Spleen (tissue), 11 donors: ENCODE results near the gene FTO. TPM values are rescaled to one million over a fixed set of nuclear protein-coding genes. Genes with fewer than 3 reads are reported as not detected.

Experiments used
- DNase-seq: peaks from one replicate; pipeline ENCODE4 v3.0.0-alpha.2; 2020
- H3K27ac ChIP-seq, 8 donors: fragments of 200-600 bp; sonication (generic) in 7 of 8; 1 replicate in 4 of 8; 2 replicates in 4 of 8; pipeline versions ENCODE4 v1.5.0 to v1.8.0; 2016 to 2021; ENCODE audit warnings: inconsistent platforms in 4 of 8, mild to moderate bottlenecking in 4 of 8, moderate library complexity in 1 of 8
- H3K27me3 ChIP-seq, 7 donors: fragments of 200-600 bp; sonication (generic) in 6 of 7; replicated peaks in 1 of 7; 1 replicate in 4 of 7; 2 replicates in 3 of 7; pipeline versions ENCODE4 v1.5.0 to v1.8.0; 2016 to 2021; ENCODE audit warnings: inconsistent platforms in 3 of 7, mild to moderate bottlenecking in 1 of 7
- H3K36me3 ChIP-seq, 6 donors: fragments of 200-600 bp; sonication (generic) in 5 of 6; 1 replicate in 4 of 6; 2 replicates in 2 of 6; pipeline versions ENCODE4 v1.5.0 to v1.8.0; 2016 to 2021; ENCODE audit warnings: inconsistent platforms in 2 of 6
- H3K4me1 ChIP-seq, 6 donors: fragments of 200-600 bp; sonication (generic) in 5 of 6; 1 replicate in 3 of 6; 2 replicates in 3 of 6; pipeline versions ENCODE4 v1.5.0 to v1.8.0; 2016 to 2021; ENCODE audit warnings: inconsistent platforms in 3 of 6
- H3K4me3 ChIP-seq, 8 donors: fragments of 200-600 bp; sonication (generic) in 7 of 8; 1 replicate in 4 of 8; 2 replicates in 4 of 8; pipeline versions ENCODE4 v1.5.0 to v1.8.0; 2016 to 2021; ENCODE audit warnings: inconsistent platforms in 4 of 8, mild to moderate bottlenecking in 4 of 8, moderate library complexity in 2 of 8
- H3K9me3 ChIP-seq, 8 donors: fragments of 200-600 bp; sonication (generic) in 7 of 8; 1 replicate in 4 of 8; 2 replicates in 4 of 8; pipeline versions ENCODE4 v1.5.0 to v1.8.0; 2016 to 2021; ENCODE audit warnings: inconsistent platforms in 4 of 8
- POLR2A ChIP-seq, 3 donors: fragments of 450-650 bp; IDR thresholded peaks; one replicate each; pipeline ENCODE4 v1.5.1; 2017; ENCODE audit warnings: antibody characterized with exemption in 3 of 3, mild to moderate bottlenecking in 1 of 3
- POLR2AphosphoS5 ChIP-seq, 3 donors: sonication (generic); formaldehyde crosslinking; IDR thresholded peaks; one replicate each; pipeline ENCODE4 v1.5.1; 2017; ENCODE audit warnings: antibody characterized with exemption in 3 of 3
- WGBS, 5 donors: extraction: QIAGEN DNeasy Blood & Tissue Kit in 3 of 5; methylation state at CpG; one replicate each; pipeline versions ENCODE4 v1.1.5 to v1.1.7; 2013 to 2018; 5-methylcytosine and 5-hydroxymethylcytosine counted together
- intact Hi-C: fragments of 100-400 bp; cut with DNase I; formaldehyde crosslinking; loops from one replicate; pipeline ENCODE4 v1.15.0; 2023; ENCODE audit warnings: low total_unique reads
- polyA plus RNA-seq, 3 donors: library from polyadenylated mRNA; stranded (reverse); fragments of 200-250 nt; gene quantifications; one replicate each; pipeline ENCODE4 v1.2.1, GENCODE V29; 2013
- total RNA-seq, 7 donors: library from RNA; depleted of rRNA in 3 of 7; stranded (reverse); fragments of >200 nt in 3 of 7; fragmentation: NEBNext Ultra II Directional in 4 of 7; extraction: Animal tissue kit (Norgen Biotek cat#: 25700) in 4 of 7; gene quantifications; one replicate each; pipeline versions ENCODE4 v1.1.0 to v1.2.1, GENCODE V29; 2016 to 2021
- TF ChIP-seq, protein P1 (sequence below), 11 experiments: fragments of 200-600 bp in 7 of 11; fragments of 450-650 bp in 4 of 11; sonication (generic) in 4 of 11; IDR thresholded peaks in 8 of 11; conservative IDR thresholded peaks in 3 of 11; 1 replicate in 7 of 11; 2 replicates in 4 of 11; pipeline versions ENCODE4 v1.4.0 to v1.8.0; 2016 to 2021; ENCODE audit warnings: antibody characterized with exemption in 11 of 11, inconsistent platforms in 4 of 11, mild to moderate bottlenecking in 1 of 11
- donor health status: healthy with polysubstance abuse.
- donor health status: DM: no; HTN: no; CAD: no; lungs with moderate emphysema.
- donor health status: DM: no; HTN: no; CAD: no.
- donor health status: Bipolar disorder and iron deficiency.
- donor health status: healthy.
- donor health status: DM: no; HTN: no; CAD: no.
- donor health status: DM: yes; HTN: yes; CAD: no.

Gene FTO
- total and polyA plus RNA-seq, 10 donors: 6.8 to 89.8 (median 68.4) TPM

DNA sequence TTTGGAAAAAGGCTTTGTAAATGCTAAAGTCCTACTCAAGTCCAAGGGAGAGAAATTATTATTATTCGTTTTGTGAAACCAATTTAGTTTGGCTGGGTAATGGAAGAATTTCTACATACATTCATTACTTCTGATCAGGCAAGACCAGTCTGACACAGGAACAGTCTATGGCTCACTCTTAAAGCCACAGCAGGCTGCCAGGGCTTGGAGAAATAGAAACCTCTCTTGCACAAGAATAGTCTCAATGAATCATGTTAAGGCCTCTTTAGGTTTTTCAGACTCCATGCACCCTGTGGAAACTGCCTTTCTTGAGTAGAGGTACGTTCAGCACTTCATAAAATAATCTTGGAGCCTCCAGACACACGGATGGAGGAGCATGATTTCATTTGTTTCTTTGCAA lies 414.9 kb downstream of the FTO start:
- TF ChIP-seq POLR2AphosphoS5 (IDR thresholded peaks at IDR 0.05): no peak
- TF ChIP-seq, protein P1, sequence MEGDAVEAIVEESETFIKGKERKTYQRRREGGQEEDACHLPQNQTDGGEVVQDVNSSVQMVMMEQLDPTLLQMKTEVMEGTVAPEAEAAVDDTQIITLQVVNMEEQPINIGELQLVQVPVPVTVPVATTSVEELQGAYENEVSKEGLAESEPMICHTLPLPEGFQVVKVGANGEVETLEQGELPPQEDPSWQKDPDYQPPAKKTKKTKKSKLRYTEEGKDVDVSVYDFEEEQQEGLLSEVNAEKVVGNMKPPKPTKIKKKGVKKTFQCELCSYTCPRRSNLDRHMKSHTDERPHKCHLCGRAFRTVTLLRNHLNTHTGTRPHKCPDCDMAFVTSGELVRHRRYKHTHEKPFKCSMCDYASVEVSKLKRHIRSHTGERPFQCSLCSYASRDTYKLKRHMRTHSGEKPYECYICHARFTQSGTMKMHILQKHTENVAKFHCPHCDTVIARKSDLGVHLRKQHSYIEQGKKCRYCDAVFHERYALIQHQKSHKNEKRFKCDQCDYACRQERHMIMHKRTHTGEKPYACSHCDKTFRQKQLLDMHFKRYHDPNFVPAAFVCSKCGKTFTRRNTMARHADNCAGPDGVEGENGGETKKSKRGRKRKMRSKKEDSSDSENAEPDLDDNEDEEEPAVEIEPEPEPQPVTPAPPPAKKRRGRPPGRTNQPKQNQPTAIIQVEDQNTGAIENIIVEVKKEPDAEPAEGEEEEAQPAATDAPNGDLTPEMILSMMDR (IDR thresholded peaks at IDR 0.05 in 8 of 11, conservative IDR thresholded peaks at IDR 0.05 in 3 of 11): no peak
- no peak for TF ChIP-seq POLR2A (IDR thresholded peaks at IDR 0.05)
- intact Hi-C loops: no loop called here
- Histone ChIP-seq H3K36me3 (peaks cover 0 to 27% (median 6%) of the 10 kb centered on the region in 6 donors), H3K27ac (no peak overlapping the region), H3K4me1 (no peaks in the 10 kb centered on the region), H3K9me3 (no peaks in the 10 kb centered on the region), H3K27me3 (no peaks in the 10 kb centered on the region), H3K4me3 (no peak overlapping the region)
- no peak for DNase-seq
- WGBS, 5 donors: 77 to 98% (median 87%) methylated on average over 3 of the region's 3 CpGs

DNA sequence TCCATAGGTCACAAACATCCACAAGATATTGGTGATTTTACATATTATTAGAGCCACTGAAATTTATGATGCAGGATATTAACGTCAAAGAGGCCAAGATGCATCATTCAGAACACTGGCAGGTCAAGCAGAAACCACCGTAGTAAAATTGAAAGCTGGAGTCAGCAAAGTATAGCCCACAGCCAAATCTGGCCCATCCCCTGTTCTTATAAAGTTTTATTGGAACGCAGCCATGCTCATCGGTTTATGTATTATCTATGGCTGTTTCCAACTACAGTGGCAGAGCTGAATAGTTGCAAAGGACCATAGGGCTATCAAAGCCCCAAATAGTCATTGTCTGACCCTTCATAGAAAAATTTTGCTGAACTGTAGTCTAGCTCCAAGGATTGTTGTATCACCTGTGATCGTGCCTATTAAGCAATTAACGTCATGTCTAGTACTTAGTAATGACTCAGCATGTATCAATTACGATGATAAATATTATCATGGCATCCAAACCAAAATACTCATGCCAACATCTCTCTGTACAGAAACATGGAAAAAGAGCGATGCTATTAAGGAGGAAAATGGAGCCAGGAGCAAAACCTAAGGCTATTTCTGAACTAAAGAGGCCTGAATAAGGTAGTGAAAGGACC lies 417.0 kb downstream of the FTO start:
- H3K27ac ChIP-seq: no peak overlapping the region
- WGBS, 5 donors: 87 to 94% (median 89%) methylated on average over 8 of the region's 8 CpGs
- no peak for TF ChIP-seq POLR2A (IDR thresholded peaks at IDR 0.05)
- TF ChIP-seq, protein P1 (IDR thresholded peaks at IDR 0.05 in 8 of 11, conservative IDR thresholded peaks at IDR 0.05 in 3 of 11): no peak
- TF ChIP-seq POLR2AphosphoS5 (IDR thresholded peaks at IDR 0.05): no peak
- no peaks in the 10 kb centered on the region for H3K9me3 ChIP-seq
- H3K36me3 ChIP-seq: peaks cover 0 to 6% (median 0%) of the 10 kb centered on the region in 6 donors
- H3K27me3 ChIP-seq: no peaks in the 10 kb centered on the region
- H3K4me1 ChIP-seq: no peaks in the 10 kb centered on the region
- intact Hi-C loops: no loop called here
- no peak for DNase-seq
- H3K4me3 ChIP-seq: no peak overlapping the region

DNA sequence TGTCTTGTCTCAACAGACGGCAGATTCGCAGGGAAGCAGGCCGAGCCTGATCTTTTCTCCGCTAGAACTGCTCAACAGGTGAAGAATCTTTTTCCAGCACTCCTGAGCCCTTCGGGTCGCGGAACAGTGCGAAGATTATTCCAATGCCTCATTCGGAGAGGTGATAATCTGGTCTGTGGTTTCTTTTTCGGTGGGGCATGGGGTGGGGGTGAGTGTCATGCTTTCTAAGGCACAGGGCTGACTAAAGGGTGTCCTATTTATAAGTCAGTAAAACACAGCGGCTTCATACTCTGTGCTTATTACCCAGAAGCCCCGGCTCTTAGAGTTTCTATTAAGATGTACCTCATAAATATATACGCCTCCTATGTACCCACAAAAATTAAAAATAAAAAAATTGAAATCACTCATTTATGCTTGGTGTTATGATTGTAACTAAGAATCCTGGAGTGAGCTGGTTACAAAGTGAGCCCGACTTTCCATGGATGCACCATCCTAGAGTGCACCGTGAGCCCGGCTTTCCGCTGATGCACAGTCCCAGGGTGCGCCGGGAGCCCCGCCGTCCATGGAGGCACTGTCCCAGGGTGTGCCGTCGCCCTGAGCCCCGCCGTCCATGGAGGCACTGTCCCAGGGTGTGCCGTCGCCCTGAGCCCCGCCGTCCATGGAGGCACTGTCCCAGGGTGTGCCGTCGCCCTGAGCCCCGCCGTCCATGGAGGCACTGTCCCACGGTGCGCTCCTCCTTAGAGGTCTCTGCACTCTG lies 417.8 kb downstream of the FTO start:
- no peaks in the 10 kb centered on the region for H3K27me3 ChIP-seq
- TF ChIP-seq POLR2A (IDR thresholded peaks at IDR 0.05) (no peak), POLR2AphosphoS5 (IDR thresholded peaks at IDR 0.05) (no peak)
- TF ChIP-seq, protein P1 (IDR thresholded peaks at IDR 0.05 in 8 of 11, conservative IDR thresholded peaks at IDR 0.05 in 3 of 11): no peak
- DNase-seq: no peak
- no peak overlapping the region for H3K4me3 ChIP-seq
- H3K27ac ChIP-seq: no peak overlapping the region
- H3K36me3 ChIP-seq: peaks cover 0 to 6% (median 0%) of the 10 kb centered on the region in 6 donors
- WGBS, 5 donors: 92 to 97% (median 96%) methylated on average over 23 to 35 of the region's 35 CpGs
- intact Hi-C loops: no loop called here
- no peaks in the 10 kb centered on the region for H3K9me3 ChIP-seq
- H3K4me1 ChIP-seq: no peaks in the 10 kb centered on the region

DNA sequence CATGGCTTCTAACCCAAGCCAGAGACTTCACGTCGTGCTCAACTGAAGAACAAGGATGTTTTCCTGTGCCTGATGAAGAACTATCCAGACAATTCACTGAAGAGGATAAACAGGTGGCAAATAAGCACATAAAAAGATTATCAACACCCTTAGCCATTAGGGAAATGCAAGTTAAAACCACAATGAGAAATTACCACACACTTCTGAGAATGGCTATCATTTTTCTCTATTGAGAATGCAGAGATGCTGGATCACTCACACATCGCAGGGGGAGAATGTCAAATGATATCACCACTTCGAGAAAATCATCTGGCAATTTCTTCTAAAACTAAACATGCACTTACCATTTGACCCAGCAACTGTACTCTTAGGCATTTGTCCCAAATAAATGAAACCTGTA lies 419.8 kb downstream of the FTO start:
- intact Hi-C loops: no loop called here

More for the DNA sequence above, 419.8 kb downstream of the FTO start:
- DNase-seq: no peak
- Histone ChIP-seq H3K36me3 (peaks cover 0 to under 1% (median 0%) of the 10 kb centered on the region in 6 donors), H3K4me3 (no peak overlapping the region), H3K27ac (no peak overlapping the region), H3K27me3 (no peaks in the 10 kb centered on the region), H3K4me1 (no peaks in the 10 kb centered on the region), H3K9me3 (no peaks in the 10 kb centered on the region)
- 58 to 73% (median 61%) methylated on average over 4 of the region's 4 CpGs for WGBS, 5 donors
- no peak for TF ChIP-seq POLR2A (IDR thresholded peaks at IDR 0.05)
- TF ChIP-seq, protein P1 (IDR thresholded peaks at IDR 0.05 in 8 of 11, conservative IDR thresholded peaks at IDR 0.05 in 3 of 11): no peak
- no peak for TF ChIP-seq POLR2AphosphoS5 (IDR thresholded peaks at IDR 0.05)
